ENCODE measurements around the gene IGSF21.
A peak's percentile ranks its signal among the peaks of the same experiment; 100 is the strongest.

The IGSF21 gene

DNA sequence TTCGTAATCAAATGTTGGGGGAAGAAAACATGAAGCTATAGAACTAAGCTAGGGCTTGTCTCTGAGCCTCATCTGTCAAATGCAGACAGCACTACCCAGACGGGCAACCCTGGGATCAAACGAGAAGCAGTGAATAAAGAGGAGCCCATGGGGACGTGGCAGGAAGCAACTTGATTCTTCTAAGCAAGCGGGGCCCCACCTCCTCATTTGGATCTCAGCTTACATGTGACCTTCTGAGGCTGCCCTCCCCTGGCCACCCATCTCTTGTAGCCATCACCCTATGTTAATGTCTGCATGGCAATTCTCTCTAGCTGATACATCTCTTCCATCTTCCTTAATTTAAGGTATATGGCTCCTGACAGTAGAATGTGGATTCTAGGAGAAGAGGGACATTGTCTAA is 171.3 kb downstream of the IGSF21 start:
- no peak for DNase-seq

DNA sequence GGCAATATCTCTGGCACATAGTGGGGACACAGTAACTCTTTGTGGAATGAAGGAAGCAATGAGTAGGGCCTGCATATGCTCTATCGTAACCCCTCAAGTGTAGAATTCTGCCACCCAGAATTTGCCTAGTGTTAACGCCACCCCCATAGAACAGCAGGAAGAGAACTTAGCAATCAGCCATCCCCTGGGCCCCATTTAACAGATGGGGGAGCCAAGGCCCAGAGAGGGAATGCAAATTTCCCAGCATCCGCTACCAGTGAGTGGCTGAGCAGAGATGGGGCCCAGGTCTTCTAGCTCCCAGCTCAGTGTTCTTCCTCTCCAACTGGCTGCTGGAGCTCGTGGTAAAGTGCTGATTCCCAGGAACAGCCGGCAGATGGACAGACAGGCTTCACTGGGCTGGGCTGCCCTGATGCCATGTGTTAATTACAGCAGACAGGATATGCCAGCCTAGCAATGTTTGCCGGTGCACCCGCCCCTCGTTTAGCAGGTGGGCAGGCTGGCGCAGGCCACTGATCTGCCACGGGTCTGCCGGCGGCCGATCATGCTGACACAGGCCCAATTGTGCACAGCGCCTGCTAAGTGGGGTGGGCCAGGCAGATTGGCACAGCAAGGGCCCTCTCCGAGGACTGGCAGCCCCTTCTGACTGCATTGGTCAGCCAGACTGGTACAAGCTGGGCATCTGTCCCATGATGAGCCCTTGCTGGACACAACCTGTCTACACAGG is 171.9 kb downstream of the IGSF21 start:
- DNase-seq, result no peak

DNA sequence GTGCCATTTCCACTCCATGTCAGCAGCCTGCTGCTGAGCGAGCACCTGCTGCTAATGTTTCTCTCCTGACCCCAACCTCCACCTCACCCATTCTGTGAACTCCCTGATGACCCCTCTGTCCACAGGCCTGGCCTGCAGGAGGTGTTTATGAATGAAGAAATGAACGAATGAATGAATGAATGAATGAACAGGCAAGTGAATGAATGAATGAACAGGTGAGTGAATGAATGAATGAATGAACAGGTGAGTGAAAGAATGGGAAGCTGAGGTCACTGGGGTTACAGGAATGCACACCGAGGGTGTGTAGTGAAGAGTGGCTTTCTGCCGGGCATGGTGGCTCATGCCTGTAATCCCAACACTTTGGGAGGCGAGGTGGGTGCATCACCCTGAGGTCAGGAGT is 173.4 kb downstream of the IGSF21 start:
- DNase-seq, result no peak

DNA sequence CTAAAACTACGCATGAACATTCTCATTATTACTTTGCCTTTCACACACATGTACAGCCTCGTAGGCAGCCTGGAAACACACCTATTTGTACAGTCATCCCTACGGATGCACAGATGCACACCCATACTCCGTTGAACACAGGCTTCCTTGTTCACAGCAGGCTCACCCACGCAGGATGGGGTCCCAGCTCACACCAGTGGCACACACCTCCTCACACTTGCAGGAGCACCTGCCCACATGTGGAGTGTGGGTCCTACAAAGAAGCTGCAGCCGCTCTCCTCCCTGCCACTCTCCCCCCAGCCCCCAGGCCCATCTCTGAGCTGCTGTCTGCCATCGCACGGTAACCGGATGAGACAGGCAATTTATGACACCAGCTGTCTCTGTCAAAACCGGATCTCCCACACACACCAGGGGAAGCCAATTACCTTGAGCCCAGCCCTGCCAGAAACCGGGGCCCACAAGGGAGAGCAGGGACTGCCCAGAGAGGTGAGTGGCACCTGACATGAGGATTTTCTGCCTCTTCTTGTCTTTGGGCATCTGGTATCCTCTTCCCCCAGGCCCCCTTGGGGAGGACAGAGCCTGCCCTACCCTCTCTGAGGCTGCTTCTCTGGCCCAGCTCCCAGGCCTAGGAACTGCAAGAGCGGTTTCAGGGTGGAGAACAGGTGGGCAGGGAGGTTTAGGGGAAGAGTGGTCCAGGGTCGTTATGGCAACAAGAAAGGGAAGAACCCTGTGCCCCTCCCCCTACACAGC is 175.4 kb downstream of the IGSF21 start:
- DNase-seq, result no peak

GRCh38 chr1:18283601-18284385 is 176.2 kb downstream of the IGSF21 start:
- DNase-seq, result no peak

DNA sequence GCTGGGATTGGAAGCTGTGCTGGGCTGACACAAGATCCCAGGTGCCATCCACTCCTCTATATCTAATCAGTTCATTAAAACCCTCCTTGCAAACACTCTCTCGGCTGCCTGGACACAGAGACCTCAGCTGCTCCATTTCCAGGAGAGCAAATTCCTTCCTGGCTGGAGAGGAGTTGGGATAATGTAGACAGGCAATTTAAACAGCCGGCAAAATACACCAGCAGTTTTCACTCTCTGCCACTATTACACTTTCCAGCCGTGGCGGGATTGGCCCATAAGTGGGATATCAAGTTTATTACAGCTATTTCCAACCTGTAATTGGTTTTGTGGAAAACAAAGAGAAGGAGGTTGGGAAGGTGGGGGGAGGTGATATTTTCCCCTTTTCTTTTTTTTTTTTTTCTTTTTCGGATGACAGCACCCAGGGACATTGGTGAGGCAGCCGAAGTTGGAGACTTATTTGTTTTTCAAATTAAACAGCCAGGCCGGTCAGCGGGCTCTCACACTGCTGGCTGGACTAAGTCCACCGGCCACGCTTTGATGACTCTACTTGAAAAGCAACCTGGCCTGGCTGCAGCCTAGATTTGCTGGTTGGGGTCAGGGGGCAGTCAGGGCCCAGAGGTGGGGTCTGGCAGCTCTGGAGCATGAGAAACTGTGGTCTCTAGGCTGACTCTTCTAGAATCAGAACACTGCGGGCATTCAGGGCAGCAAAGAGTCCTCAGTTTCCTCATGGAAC is 177.4 kb downstream of the IGSF21 start:
- DNase-seq, result no peak

DNA sequence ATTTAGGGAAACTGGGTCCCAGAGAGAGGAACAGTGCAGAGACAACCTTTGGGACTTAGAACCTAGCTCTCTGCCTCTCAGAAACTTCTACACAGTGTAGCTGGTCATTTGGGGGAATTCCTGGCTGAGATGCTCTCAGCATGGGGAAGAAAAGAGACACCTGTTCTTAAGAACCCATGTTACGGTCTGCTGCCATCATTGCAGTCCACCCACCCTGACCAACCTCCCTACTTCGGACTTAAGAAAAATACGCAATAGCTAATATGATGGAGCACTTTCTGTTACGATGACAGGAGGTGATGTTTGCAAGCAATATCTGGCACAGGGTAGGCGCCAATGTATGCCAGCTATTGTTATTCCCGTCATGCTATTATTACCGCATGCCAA is 177.9 kb downstream of the IGSF21 start:
- no peak for DNase-seq

DNA sequence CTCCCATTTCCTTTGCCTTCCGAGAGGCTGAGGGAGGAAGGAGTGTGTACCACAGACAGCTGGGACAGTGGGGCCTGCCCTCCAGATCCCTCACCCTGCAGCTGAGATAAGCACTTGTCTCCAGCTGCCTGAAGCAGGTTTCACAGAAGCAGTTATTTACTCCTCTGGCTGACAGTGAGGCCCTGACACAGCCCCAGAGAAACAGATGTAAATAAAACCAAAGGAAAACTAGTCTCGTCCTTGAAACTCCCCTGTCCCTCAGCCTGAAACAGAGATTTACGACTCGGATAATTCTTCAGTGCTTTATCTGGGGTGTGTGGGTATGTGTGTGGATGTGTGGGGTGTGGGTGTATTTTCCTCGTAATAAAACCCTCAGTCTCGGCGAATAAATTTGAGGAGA is 181.1 kb downstream of the IGSF21 start:
- no peak for DNase-seq

DNA sequence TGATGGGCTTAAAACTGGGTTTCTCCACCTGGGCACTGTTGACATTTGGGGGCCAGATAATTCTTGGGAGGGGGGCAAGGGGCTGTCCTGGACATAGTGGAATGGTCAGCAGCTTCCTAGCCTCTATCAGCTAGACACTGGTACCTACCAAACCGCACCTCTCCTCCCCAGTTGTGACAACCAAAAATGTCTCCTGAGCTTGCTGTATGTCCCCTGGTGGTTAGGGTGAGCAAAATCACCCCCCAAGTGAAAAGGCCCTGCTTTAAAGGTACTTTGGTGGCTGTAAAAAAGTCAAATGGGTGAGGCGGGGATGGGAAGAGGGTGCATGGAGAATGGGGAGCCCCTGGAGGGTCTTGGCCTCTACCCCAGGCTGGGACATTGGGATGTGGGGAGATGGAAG is 182.0 kb downstream of the IGSF21 start:
- DNase-seq, result no peak

- DNase-seq, result no peak
Measured at GRCh38 chr1:18290740-18291412, 183.3 kb downstream of the IGSF21 start.

GRCh38 chr1:18292531-18292930 is 184.9 kb downstream of the IGSF21 start:
- DNase-seq, result no peak

DNA sequence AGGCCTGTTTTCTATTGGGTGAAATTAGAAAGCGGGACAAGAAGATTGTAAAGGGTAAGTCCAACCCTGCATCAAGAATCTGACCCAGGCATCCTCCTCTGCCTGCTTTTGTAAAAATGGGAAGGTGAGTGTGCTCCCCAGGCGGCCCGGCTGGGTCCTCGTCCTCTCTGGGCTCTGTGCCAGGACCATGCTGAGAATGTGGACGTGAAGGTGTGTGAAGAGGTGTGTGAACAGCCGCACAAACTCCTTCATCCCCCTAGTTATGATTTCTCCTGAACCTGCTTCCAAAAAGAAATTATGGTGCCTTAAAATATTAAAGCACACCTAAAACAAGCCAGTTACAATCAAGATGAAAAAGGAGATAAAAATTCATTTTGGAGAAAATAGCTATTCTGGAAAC is 185.7 kb downstream of the IGSF21 start:
- DNase-seq, result no peak

GRCh38 chr1:18294437-18295176 is 187.0 kb downstream of the IGSF21 start:
- DNase-seq, result no peak

DNA sequence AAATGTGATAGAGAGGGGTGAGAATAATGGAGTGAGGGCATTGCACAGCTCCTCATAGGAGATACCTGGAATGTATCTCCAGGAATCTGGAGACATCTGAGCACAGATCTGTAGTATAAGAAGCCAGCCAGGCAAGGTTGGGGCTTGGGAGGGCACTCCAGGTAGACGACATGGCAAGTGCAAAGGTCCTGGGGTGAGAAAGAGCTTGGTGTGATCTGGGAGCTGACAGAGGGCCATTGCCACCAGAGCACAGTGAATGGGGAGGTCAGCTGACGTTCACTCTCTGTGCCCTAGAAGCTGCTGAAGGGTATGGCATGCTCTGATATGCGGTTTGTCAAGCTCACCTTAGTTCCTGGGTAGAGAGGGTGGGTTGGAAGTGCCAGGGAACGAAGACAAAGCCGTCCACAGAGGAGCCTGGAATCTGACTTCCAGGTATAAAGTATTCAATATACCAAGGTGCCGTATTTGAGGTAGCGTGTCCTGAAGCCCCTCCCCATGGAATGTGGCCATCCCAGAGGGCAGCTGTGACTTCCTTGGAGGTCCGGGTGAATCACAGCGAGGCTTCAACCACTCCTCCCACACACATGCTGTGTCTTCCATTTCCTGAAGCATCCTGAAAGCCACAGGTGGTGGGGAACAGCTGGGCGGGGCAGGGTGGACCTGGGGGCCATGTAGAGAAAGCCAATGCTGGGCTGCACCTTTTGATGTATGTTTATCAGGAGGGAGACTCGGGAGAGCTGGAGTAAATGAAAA is 190.5 kb downstream of the IGSF21 start:
- no peak for DNase-seq

GRCh38 chr1:18299441-18300338 is 192.1 kb downstream of the IGSF21 start:
- peak; percentile 29 for DNase-seq

- DNase-seq, result no peak
Measured at GRCh38 chr1:18300376-18300775, 192.8 kb downstream of the IGSF21 start.

GRCh38 chr1:18302788-18303413 is 195.3 kb downstream of the IGSF21 start:
- DNase-seq, result peak; percentile 16

- no peak for DNase-seq
Measured at GRCh38 chr1:18304151-18304869, 196.7 kb downstream of the IGSF21 start.
